Measurements from ENCODE around the gene RASA3.
"Not testable (repeated sequence)": the region's sequence is repeated elsewhere in the genome, so short reads cannot be mapped to it uniquely, and the experiment has no call there.

Gene RASA3

GRCh38 chr13:114027046-114027715, 105.2 kb downstream of the RASA3 start:
- FAIRE-seq = no peak

DNA sequence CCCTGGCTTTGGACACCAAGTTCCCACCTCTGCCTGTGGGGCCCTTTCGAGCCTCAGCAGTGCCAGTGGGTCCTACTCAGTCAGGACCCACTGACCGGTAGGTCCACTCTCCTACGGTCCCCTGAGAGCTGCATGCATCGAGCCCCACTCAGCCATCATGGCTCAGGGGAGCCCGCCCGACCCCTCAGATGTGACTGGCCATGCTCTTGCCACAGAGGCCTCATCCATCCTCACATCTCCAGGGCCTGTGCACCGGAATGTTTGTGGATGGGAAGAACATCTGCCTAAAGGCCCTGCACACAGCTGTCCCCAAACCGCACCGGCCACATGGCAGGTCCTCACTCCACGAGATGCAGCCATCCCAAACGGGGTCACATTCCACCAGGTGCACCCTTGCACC, 105.9 kb downstream of the RASA3 start:
- FAIRE-seq = no peak

DNA sequence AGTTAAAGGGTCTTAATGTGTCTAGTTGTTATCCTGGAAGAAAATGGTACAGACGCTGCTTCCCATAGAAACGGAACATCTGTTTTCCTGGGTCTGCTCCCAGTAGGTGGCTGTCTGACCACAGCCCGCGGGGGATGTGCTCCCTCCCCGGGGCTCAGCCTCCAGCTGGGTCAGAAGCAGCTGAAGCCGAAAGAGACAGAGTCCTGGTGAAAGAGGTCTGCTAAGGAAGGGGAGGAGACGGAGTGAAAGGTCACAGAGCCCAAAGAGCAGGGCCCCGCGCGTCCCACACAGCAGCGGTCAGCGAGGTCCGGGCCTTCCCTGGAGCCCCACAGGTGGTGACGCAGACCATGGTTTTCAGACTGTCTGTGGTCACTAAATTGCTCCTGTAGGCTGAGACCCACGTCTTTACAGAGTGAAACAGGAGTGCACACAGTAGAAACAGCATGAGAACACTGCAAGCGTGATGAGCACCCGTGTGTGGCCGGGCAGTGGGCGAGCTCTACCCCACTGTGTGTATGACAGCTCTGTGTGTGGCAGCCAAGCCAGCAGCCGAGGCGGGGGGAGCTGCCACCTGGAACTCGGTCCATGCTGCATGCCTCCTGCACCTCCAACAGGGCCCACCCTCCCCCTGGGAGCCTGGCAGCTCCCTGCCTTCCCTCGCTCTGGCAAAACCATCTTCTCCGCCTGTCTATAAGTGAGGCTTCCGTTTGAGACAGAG, 106.5 kb downstream of the RASA3 start:
- FAIRE-seq = no peak

DNA sequence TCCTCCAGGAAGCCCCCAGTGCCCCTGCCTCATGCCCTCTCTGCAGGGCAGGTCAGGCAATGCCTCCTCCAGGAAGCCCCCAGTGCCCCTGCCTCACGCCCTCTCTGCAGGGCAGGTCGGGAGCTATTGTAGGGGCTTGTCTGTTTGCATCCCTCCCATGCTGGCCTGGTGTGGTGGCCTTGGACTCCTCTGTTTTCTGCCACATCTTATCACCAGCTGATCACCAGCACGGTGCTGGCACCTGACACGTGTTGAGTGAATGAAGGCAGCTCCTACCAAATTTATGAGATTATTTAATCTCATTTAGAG, 107.1 kb downstream of the RASA3 start:
- FAIRE-seq = no peak

DNA sequence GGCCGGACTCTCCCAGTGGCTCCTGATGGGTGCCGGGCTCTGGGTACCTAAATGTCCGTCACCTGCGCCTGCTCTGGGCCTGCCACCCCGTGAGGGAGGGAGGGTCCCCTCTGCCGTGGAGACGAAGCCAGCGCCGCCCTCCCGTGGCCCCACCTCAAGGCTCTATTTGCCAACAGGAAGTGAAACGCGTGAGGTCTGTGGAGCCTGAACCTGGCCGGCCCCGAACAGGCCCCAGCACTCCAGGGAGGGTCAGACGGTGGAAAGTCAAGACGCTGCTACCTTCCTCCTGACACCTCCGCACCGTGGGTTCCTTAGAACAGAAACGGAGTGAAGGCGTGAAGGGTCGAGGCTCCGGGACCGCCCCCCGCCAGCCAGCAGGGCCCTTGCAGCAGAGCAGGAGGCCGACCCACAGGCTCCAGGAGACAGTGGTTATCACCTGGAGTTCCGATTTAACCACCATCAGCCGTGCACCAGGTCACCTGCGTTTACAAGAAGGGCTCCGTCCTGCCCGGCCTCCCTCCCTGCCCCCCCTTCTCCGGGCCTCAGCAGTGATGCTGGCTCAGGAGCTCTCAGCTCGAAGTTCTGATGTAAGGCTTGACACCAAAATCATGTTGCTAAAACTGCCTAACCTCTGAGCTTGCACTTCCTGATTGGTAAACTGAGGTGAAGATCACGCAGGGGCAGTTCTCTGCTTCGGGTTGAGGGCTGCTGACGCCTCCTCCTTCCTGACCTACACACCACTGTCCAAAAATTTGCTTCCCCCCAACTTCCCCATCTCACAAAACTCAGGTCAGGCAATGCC, 107.6 kb downstream of the RASA3 start:
- no peak for FAIRE-seq

DNA sequence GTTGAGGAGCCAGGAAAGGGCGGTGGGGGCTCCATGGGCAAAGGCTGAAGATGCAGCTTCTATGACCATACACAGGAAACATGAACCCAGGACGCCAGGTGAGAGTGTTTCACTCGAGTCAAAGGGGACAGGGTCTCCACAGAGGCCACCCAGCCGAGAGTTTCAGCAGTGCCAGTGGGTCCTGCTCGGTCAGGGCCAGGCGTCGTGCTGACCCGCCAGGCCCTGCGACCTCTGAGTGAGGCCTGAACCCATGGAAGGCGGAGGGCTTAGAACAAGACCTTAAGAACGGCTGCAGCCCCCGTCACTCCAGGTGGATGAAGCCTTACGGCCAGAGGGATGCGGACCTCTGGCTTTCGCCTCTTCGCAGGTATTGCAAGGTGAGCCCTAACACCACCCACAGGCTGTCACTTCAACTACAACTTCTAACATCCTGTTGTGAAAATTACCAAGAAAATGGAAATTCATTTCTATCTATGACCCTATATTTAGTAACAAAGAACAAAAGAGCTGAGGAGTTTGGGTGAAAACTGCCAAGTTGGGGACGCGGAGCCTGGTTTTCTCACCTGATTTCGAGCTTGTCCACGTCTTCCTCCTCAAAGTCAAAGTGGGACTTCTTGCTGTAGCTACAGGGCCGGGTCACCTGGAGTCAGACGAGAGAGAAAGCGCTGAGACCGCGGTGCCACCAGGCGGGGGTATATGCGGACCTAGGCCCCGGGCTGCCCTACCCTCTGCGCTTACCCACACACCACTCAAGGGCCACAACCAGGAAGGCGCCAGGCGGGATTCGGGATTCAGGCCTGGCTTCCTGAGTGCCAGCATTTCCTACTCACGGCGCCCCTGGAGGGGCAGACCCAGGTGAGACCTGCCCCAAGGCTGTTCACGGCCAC, 108.5 kb downstream of the RASA3 start:
- no peak for FAIRE-seq

- FAIRE-seq = no peak
Measured at GRCh38 chr13:114022876-114023275, 109.5 kb downstream of the RASA3 start.

DNA sequence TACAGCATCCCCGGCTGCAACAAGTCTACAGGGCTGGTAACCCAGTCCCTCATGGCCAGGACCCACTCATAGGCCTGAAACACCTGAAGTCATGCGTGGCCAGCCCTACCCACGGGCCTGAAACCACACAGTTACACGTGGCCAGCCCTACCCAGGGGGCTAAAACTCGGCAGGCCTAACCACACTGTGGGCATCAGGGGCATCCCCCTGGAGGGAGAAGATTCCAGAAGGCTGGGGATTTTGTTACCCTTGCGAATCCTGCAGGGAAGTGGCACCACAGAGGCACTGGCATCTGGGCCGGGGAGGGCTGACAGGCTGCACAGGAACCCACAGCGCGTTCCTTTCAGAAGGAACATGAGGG, 110.1 kb downstream of the RASA3 start:
- FAIRE-seq = no peak

DNA sequence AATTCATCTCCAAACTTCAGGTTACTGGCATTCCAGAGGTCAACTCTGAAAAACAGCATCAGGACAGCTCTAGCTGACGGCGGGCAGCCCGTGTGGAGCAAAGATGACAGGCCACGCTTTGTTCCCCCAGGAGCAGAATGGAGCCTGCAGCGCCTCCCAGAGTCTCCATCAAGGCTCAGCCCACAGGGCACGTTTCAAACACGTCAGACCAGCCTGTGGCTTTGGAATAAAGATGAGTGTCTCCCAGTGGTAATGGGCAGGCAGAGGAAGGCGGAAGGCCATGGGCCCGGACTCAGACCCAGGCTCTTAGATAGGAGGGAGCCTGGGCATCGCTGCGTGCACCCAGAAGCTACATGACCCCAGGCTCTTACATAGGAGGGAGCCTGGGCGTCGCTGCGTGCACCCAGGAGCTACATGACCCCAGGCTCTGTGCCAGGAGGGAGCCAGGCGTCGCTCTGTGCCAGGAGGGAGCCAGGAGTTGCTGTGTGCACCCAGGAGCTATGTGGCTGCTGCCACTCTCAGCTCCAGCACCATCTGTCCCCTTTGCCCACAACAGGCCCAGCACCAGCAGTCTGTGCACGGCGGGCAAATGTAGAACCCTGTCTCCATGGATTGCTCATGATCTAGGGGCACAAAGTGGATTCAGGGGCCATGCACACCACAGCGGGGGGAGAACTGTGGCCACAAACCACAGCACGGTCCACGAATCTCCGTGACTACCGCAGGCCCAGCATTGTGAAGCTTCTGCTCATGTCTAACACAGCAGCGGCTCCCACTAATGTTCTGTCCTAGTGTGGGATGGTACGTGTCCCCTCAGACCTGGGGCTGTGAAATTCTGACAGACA, 110.7 kb downstream of the RASA3 start:
- no peak for FAIRE-seq

DNA sequence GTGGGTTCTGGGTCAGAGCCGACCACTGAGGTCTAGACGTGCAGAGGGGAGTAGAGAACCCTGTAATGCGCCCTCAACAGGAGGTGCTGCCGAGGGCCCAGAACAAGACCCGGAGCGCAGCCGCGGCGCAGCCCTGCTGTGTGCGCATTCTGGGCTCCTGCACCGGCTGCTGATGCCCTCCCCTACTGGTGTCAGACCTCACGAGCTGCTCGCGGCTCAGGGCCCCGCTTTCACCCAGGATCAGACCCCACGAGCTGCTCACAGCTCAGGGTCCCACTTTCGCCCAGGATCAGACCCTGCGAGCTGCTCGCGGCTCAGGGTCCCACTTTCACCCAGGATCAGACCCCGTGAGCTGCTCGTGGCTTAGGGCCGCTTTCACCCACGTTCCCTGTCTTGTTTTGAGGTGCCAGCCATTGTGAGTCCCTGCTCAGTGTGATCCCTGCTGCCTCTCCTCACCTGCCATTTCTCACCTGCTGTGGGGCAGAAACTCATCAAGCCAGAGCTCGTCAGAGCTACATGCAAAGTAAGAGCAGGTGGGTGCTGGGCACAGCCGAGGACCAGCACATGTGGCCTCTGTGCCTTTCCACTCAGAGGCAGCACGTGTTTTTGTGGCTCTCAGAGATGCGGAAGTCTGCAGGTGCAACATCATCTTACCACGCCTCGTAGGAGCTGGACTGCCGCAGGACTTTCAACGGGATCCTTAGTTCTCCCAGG, 111.5 kb downstream of the RASA3 start:
- no peak for FAIRE-seq

DNA sequence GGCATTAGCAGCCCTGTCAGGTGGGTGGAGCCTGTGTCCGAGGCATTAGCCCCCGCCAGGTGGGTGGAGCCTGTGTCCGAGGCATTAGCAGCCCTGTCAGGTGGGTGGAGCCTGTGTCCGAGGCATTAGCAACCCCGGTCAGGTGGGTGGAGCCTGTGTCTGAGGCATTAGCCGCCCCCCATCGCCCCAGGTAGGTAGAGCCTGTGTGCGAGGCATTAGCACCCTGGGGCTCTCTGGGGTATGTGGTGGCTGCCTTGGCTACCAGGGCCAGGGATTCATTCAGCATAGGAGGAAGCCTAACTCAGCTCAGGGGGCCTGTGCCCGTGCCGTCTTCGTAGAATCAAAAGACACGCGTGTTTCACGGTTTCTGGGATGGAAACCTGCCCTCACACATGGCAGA, 112.3 kb downstream of the RASA3 start:
- not testable (repeated sequence) for FAIRE-seq

DNA sequence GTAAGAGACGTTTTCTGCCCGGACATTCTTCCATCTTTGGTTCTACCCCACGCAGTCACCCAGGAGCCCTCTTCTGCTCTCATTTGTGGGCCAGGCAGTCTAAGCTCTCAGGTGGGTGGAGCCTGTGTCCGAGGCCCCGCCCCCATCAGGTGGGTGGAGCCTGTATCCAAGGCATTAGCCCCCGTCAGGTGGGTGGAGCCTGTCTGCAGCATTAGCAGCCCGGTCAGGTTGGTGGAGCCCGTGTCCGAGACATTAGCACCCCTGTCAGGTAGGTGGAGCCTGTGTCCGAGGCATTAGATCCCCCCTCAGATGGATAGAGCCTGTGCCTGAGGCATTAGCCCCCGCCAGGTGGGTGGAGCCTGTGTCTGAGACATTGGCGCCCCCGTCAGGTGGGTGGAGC, 113.1 kb downstream of the RASA3 start:
- no peak for FAIRE-seq

GRCh38 chr13:114018461-114019055, 113.9 kb downstream of the RASA3 start:
- FAIRE-seq = no peak

DNA sequence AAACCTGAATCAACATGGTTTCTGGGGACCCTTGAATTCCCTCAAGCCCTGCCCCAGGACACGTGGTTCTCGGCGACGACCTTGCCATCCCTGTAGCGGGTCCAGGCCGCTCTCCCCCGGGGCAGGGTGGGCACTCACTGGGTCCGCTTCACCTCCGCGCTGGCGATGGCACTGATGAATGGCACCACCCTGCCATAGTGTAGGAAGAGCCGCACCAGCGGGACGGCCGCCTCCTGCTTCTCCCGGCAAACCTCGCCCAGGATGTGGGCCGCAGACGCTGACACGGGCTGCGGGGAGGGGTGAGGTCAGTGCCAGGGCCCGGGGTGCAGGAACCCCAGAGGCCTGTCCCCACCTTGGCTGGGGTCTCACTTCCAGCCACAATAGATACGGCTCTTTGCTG, 114.5 kb downstream of the RASA3 start:
- no peak for FAIRE-seq

GRCh38 chr13:114017028-114017630, 115.3 kb downstream of the RASA3 start:
- FAIRE-seq = no peak

DNA sequence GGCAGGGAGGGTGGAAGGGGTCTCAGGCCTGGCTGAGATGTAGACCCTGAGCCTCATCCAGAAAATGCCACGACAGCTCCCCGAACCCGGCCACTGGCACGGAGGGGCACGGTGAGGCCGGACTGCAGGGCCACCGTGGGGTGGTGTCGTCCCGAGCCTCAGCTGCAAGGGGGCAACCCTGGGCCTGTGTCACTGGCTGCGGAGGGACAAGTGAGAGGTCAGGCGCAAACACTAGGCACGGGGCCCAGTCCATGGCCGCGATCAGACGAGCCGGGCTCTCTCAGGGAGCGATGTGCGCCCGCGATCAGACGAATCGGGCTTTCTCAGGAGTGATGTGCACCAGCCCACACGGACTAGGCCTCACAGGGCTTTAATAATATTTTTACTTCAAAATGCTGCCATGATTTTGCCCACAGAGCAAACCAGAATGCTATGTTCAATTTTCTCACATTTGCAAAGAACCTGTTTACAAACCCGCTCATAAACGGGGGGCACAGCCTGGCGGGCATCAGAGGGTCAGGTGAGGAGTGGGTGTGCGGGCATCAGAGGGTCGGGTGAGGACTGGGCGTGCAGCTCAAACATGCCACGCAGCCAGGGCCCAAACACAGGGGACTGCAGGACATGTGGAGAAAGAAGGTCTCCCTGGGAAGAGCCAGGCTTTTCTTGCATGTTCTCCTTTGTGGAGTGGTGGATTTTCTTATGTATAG, 115.9 kb downstream of the RASA3 start:
- no peak for FAIRE-seq

- no peak for FAIRE-seq
Measured at GRCh38 chr13:114015969-114016295, 116.5 kb downstream of the RASA3 start.

GRCh38 chr13:114015111-114015968, 117.1 kb downstream of the RASA3 start:
- no peak for FAIRE-seq
